GM12874 (cell line): ENCODE measurements around the gene NTRK3.

ENCODE experiments used
- CTCF ChIP-seq: IDR thresholded peaks from 2 replicates; pipeline ENCODE4 v1.5.1; 2011; ENCODE audit warnings: low read depth, mild to moderate bottlenecking, control low read depth, low read length, moderate library complexity; ENCODE audit not compliant: insufficient read depth

Gene NTRK3

GRCh38 chr15:88028024-88028423, 228.5 kb downstream of the NTRK3 start:
- no peak for TF ChIP-seq CTCF

DNA sequence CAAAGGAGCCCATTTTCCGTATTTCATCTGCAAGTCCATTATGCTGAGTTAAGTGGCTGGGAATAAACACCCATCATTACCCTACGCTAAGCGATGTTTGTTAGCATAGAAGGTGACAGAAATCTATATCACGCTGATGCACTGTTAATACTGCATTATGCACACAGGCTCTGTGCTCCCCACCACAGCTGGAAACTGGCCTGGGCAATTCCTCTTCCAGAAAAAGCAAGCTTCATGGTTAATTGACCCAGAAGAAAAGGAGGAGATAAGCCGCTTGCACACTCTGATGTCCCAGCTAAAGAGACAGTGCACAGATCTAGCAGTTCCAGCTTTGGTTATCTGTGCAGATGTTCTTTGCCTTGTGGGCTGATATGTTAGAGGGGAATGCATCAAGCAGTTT, 232.6 kb downstream of the NTRK3 start:
- TF ChIP-seq CTCF, result no peak

- TF ChIP-seq CTCF, result no peak
Observed at GRCh38 chr15:88022716-88023115, 233.8 kb downstream of the NTRK3 start.

- TF ChIP-seq CTCF, result no peak
Observed at GRCh38 chr15:88021601-88022000, 234.9 kb downstream of the NTRK3 start.

DNA sequence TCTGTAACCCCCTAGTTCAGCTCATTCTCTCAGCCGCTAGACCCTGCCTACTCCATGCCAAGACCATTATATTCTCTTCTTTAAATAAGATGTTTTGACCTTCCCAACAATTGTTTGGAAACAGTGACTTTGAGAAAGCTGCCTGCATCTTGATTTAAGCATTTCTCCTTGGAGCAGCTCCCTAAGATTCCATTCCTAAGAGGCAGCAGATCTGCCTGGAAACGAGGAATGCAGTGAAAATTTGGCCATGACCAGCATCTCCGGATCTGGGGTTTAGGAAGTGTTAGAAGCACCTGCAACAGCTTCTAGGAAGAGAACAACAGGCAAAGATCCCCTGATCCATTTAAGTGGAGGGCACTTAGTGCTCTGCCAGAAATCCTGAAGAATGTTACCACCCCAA, 235.7 kb downstream of the NTRK3 start:
- TF ChIP-seq CTCF, result no peak

GRCh38 chr15:88019656-88020055, 236.9 kb downstream of the NTRK3 start:
- TF ChIP-seq CTCF, result no peak

DNA sequence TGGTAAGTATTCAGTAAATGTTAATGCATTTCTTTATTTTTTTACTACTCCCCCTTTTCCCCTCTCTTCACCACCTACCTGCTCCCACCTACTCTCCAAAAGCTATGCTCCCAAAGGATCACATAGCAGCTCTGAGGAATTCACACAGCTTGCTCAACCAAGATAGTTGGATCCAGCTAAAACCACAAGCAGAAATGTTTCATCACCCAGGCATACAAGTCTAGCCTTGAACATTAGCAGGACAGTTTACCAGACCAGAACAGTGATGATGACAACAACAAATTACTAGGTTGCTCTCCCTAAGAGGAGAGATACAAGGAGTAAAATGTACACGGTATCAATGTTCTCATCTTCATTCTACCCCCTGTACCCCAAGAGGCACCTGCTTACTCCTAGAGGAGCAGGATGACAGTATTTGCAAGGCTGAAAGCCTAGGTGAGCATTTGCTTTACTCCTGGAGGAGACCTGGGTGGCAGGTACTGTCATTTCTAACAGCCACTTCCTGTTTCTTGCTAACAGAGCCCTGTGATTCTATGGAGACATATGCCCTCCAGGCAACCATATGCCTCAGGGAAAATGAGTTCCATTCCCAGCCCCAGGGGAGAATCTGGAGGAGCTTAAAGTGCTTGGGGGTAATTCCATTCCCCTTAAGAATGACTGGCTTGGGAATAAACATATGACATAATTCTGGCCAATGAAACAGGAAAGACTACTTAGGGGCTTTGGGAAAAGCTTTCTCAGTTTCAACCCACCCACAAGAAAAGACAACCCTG, 237.5 kb downstream of the NTRK3 start:
- TF ChIP-seq CTCF, result no peak

DNA sequence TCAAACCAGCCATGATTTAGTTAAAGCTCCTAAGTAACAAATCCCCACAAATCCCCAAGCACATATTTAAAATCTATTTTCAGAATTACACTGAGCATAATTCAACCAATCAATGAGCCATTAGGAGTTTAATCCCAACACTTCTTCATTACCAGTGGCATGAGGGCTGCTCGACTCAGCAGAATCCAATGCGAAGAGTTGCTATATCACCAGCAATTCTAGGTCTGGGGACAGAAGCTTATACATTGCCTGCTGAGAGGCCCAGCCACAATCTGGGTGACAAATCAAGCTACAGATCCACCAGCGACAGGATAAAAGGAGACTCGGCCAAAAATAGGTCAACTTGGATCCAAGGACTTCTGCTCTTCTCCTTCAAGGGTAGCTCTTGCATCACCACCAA, 238.8 kb downstream of the NTRK3 start:
- TF ChIP-seq CTCF, result no peak
